ENCODE measurements around the gene ELF1.
"Not testable (repeated sequence)": the region's sequence is repeated elsewhere in the genome, so short reads cannot be mapped to it uniquely, and the experiment has no call there.

GRCh38 chr13:40914863-40915262 lies 104.3 kb downstream of the ELF1 start:
- TF ChIP-seq MAX (IDR thresholded peaks at IDR 0.05; ENCODE audit: low read depth, low read length); SUZ12 (IDR thresholded peaks at IDR 0.05; ENCODE audit: unreplicated experiment); SRF (IDR thresholded peaks at IDR 0.05; ENCODE audit: low read depth in 2 of 2, low read length in 2 of 2); SKIL (IDR thresholded peaks at IDR 0.05; ENCODE audit: low read depth, poor library complexity, severe bottlenecking); ETV6 (conservative IDR thresholded peaks at IDR 0.05 in 1 of 2, IDR thresholded peaks at IDR 0.05 in 1 of 2; ENCODE audit: borderline replicate concordance in 1 of 2, low read depth in 1 of 2); SREBF1 (IDR thresholded peaks at IDR 0.05; ENCODE audit: low read length); SP1 (IDR thresholded peaks at IDR 0.05; ENCODE audit: low read depth, low read length); ZNF274 (IDR thresholded peaks at IDR 0.05; ENCODE audit: insufficient read depth, insufficient read length): not testable (repeated sequence)
